Measurements from ENCODE around the gene CAMTA1. TPM values are rescaled to one million over a fixed set of nuclear protein-coding genes. Genes with fewer than 3 reads are reported as not detected.

CAMTA1 gene
- total RNA-seq, 1 donor from 2014 or later = 99.0 TPM

- Mint-ChIP-seq H3K4me3 (ENCODE audit: low read depth) (no peak overlapping the region), H3K27me3 (peaks cover 26% of the 10 kb centered on the region), H3K36me3 (ENCODE audit: insufficient read depth) (no peaks in the 10 kb centered on the region), H3K4me1 (ENCODE audit: low read depth) (no peaks in the 10 kb centered on the region), H3K9me3 (ENCODE audit: low read depth) (no peaks in the 10 kb centered on the region), H3K27ac (no peak overlapping the region)
- TF ChIP-seq CTCF (IDR thresholded peaks at IDR 0.05; ENCODE audit: unreplicated experiment) = no peak
- no peak for DNase-seq (ENCODE audit: low spot score, unreplicated experiment)
These were observed 218.4 kb downstream of the CAMTA1 start for GRCh38 chr1:7003676-7004075.

GRCh38 chr1:7004181-7004580 lies 218.9 kb downstream of the CAMTA1 start:
- Mint-ChIP-seq H3K4me1 (ENCODE audit: low read depth) (no peaks in the 10 kb centered on the region), H3K27ac (no peak overlapping the region), H3K9me3 (ENCODE audit: low read depth) (no peaks in the 10 kb centered on the region), H3K36me3 (ENCODE audit: insufficient read depth) (no peaks in the 10 kb centered on the region), H3K27me3 (peaks cover 26% of the 10 kb centered on the region), H3K4me3 (ENCODE audit: low read depth) (no peak overlapping the region)
- no peak for DNase-seq (ENCODE audit: low spot score, unreplicated experiment)
- TF ChIP-seq CTCF (IDR thresholded peaks at IDR 0.05; ENCODE audit: unreplicated experiment) = no peak

GRCh38 chr1:7005762-7006161 lies 220.5 kb downstream of the CAMTA1 start:
- no peaks in the 10 kb centered on the region for H3K9me3 Mint-ChIP-seq (ENCODE audit: low read depth)
- DNase-seq (ENCODE audit: low spot score, unreplicated experiment) = no peak

GRCh38 chr1:7006996-7007871 lies 222.0 kb downstream of the CAMTA1 start:
- DNase-seq (ENCODE audit: low spot score, unreplicated experiment) = no peak
- Mint-ChIP-seq H3K4me3 (ENCODE audit: low read depth) (no peak overlapping the region), H3K9me3 (ENCODE audit: low read depth) (no peaks in the 10 kb centered on the region), H3K27ac (no peak overlapping the region), H3K4me1 (ENCODE audit: low read depth) (no peaks in the 10 kb centered on the region), H3K27me3 (peaks cover 27% of the 10 kb centered on the region), H3K36me3 (ENCODE audit: insufficient read depth) (no peaks in the 10 kb centered on the region)
- TF ChIP-seq CTCF (IDR thresholded peaks at IDR 0.05; ENCODE audit: unreplicated experiment) = no peak

More at GRCh38 chr1:7005762-7006161, 220.5 kb downstream of the CAMTA1 start:
- Mint-ChIP-seq H3K4me3 (ENCODE audit: low read depth) (no peak overlapping the region), H3K27me3 (peaks cover 22% of the 10 kb centered on the region), H3K27ac (no peak overlapping the region), H3K36me3 (ENCODE audit: insufficient read depth) (no peaks in the 10 kb centered on the region), H3K4me1 (ENCODE audit: low read depth) (no peaks in the 10 kb centered on the region)
- no peak for TF ChIP-seq CTCF (IDR thresholded peaks at IDR 0.05; ENCODE audit: unreplicated experiment)

- Mint-ChIP-seq H3K4me1 (ENCODE audit: low read depth) (no peaks in the 10 kb centered on the region), H3K4me3 (ENCODE audit: low read depth) (no peak overlapping the region), H3K27me3 (peaks cover 29% of the 10 kb centered on the region), H3K27ac (no peak overlapping the region), H3K36me3 (ENCODE audit: insufficient read depth) (no peaks in the 10 kb centered on the region), H3K9me3 (ENCODE audit: low read depth) (no peaks in the 10 kb centered on the region)
- no peak for TF ChIP-seq CTCF (IDR thresholded peaks at IDR 0.05; ENCODE audit: unreplicated experiment)
- no peak for DNase-seq (ENCODE audit: low spot score, unreplicated experiment)
These were observed 222.6 kb downstream of the CAMTA1 start for GRCh38 chr1:7007902-7008301.

All from progenitor cell of endocrine pancreas (in vitro differentiated cells).